MM.1S (cell line): ENCODE measurements around the gene MACROD2.

ENCODE experiments used
- CTCF ChIP-seq: fragments of 300-600 bp; sonication (generic); IDR thresholded peaks from 2 replicates; pipeline ENCODE4 v1.5.1; 2016; ENCODE audit warnings: antibody characterized with exemption, low read length, mixed read lengths
- EZH2 ChIP-seq: fragments of 300-600 bp; sonication (generic); optimal IDR thresholded peaks from 2 replicates; pipeline ENCODE3; 2017; ENCODE audit warnings: low read depth, mild to moderate bottlenecking, antibody characterized with exemption, low read length, mixed read lengths

GRCh38 chr20:14454296-14454695 lies 459.0 kb downstream of the MACROD2 start:
- no peak for TF ChIP-seq CTCF
- TF ChIP-seq EZH2 = no peak
